Measurements from ENCODE around the gene ARRB2. TPM values are rescaled to one million over a fixed set of nuclear protein-coding genes. Genes with fewer than 3 reads are reported as not detected.

Gene ARRB2
- total and polyA plus RNA-seq, 5 donors, result 17.0 to 35.1 (median 21.7) TPM

DNA sequence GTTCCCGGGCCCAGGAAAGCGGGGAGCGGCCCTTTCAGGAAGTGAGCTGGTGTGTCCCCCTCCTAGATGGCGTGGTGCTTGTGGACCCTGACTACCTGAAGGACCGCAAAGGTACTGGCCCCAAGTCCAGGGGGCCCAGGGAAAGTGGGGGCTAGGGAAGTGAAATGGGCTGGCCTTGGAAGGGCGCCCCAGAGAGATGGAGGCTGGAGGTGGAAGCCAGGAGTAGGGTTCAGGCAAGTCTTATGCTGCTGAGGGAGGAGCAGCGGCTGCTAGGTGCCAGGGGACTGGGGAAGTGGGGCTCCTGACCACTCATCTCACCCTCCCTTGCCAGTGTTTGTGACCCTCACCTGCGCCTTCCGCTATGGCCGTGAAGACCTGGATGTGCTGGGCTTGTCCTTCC is 5.6 kb downstream of the ARRB2 start:
- no peaks in the 10 kb centered on the region for H3K4me1 ChIP-seq (ENCODE audit: control insufficient read depth, insufficient read depth, low read length)
- no peaks in the 10 kb centered on the region for H3K27me3 ChIP-seq (ENCODE audit: control insufficient read depth, insufficient read depth)
- intact Hi-C loops (cut with DNase I), result no loop called here
- ATAC-seq (no peak), DNase-seq (no peak)
- H3K27ac ChIP-seq (ENCODE audit: low read length), result no peak overlapping the region
- no peak overlapping the region for H3K4me3 ChIP-seq (ENCODE audit: low read length)
- no peaks in the 10 kb centered on the region for H3K9me3 ChIP-seq (ENCODE audit: control insufficient read depth, low read length)
- WGBS, result 96% methylated on average over 10 of the region's 10 CpGs

DNA sequence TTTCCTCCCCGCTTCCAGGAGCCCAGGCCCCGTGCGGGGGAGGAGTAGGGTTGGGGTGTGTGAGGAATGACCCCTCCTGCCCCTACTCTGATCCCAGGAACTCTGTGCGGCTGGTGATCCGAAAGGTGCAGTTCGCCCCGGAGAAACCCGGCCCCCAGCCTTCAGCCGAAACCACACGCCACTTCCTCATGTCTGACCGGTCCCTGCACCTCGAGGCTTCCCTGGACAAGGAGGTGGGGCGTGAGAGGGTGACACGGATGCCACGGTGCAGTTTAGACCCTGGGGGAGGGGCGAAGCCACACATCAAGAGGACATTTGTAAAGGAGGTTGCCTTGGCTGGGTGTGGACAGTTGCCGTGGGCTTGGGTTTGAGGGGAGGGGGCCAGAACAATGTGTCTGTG is 7.4 kb downstream of the ARRB2 start:
- intact Hi-C loops (cut with DNase I), result no loop called here
- 83% methylated on average over 17 of the region's 17 CpGs for WGBS
- peaks cover 3% of the 10 kb centered on the region for H3K4me1 ChIP-seq (ENCODE audit: control insufficient read depth, insufficient read depth, low read length)
- H3K27me3 ChIP-seq (ENCODE audit: control insufficient read depth, insufficient read depth), result no peaks in the 10 kb centered on the region
- ATAC-seq (no peak), DNase-seq (peak in 1 of 3 donors; percentile 42)
- H3K9me3 ChIP-seq (ENCODE audit: control insufficient read depth, low read length), result no peaks in the 10 kb centered on the region
- no peak overlapping the region for H3K4me3 ChIP-seq (ENCODE audit: low read length)
- no peak overlapping the region for H3K27ac ChIP-seq (ENCODE audit: low read length)

DNA sequence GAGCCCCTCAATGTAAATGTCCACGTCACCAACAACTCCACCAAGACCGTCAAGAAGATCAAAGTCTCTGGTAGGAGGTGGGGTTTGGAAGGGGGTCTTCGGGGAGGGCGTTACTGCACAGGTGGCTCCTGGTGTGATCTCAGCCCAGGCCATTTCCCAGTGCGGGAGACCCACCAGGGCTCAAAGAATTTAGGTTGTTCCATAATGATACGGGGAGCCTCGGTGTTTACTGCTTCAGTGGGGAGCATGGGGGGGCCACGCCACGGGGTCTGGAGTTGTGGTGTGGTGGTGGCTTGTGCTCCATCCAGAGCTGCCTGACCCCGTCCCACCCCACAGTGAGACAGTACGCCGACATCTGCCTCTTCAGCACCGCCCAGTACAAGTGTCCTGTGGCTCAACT is 7.8 kb downstream of the ARRB2 start:
- H3K27ac ChIP-seq (ENCODE audit: low read length), result no peak overlapping the region
- DNase-seq (no peak), ATAC-seq (no peak)
- no peak overlapping the region for H3K4me3 ChIP-seq (ENCODE audit: low read length)
- H3K4me1 ChIP-seq (ENCODE audit: control insufficient read depth, insufficient read depth, low read length), result peaks cover 3% of the 10 kb centered on the region
- intact Hi-C loops (cut with DNase I), result no loop called here
- H3K9me3 ChIP-seq (ENCODE audit: control insufficient read depth, low read length), result no peaks in the 10 kb centered on the region
- no peaks in the 10 kb centered on the region for H3K27me3 ChIP-seq (ENCODE audit: control insufficient read depth, insufficient read depth)
- WGBS, result 96% methylated on average over 13 of the region's 13 CpGs

DNA sequence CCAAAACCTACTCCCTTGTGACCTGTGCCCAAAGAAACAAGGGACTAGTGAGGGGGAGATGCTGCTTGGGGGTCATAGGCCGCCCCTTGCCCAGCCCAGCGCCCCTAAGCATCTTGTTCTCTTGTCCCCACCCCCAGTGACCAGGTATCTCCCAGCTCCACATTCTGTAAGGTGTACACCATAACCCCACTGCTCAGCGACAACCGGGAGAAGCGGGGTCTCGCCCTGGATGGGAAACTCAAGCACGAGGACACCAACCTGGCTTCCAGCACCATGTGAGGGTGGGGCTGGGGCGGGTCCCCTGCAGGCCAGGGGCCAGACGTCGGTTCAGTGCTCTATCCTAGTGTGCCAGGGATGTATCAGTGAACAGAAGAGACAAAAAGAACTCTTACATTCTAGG is 8.7 kb downstream of the ARRB2 start:
- 84% methylated on average over 10 of the region's 10 CpGs for WGBS

DNA sequence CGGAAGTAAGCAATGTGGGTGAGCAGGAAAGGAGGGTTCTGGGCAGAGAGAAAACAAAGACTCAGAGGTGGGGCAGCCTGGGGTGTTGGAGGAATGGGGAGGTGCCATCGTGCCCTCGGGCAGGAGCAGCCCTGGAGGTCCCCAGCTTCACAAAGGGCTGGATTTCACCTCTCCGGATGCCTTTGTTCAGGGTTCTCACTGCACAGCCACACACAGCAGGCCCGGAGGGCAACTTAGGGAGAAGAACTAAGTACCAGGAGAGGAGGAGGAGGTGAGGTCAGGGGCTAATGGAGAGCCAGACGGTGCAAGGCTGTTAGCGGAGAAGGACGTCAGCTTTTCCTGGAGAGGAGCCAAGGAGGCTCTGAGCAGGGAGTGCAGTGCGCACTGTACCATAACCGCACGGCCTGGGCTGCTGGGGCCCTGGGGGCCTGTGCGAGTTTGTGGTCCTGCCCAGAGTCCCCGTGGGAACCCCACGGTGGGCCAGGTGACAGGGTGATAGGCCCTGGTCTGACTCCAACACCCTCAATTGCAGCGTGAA is 9.3 kb downstream of the ARRB2 start:
- no peaks in the 10 kb centered on the region for H3K9me3 ChIP-seq (ENCODE audit: control insufficient read depth, low read length)
- H3K4me3 ChIP-seq (ENCODE audit: low read length), result no peak overlapping the region
- no peak overlapping the region for H3K27ac ChIP-seq (ENCODE audit: low read length)
- 65% methylated on average over 15 of the region's 15 CpGs for WGBS
- ATAC-seq (peak; percentile 42 to 68), DNase-seq (peak in 2 of 3 donors; percentile 60 to 68)
- no peaks in the 10 kb centered on the region for H3K27me3 ChIP-seq (ENCODE audit: control insufficient read depth, insufficient read depth)
- peaks cover 3% of the 10 kb centered on the region for H3K4me1 ChIP-seq (ENCODE audit: control insufficient read depth, insufficient read depth, low read length)
- intact Hi-C loops (cut with DNase I), result no loop called here

More for the DNA sequence above, 8.7 kb downstream of the ARRB2 start:
- no peak for ATAC-seq
- H3K4me1 ChIP-seq (ENCODE audit: control insufficient read depth, insufficient read depth, low read length), result peaks cover 3% of the 10 kb centered on the region
- no peaks in the 10 kb centered on the region for H3K27me3 ChIP-seq (ENCODE audit: control insufficient read depth, insufficient read depth)
- no peak overlapping the region for H3K4me3 ChIP-seq (ENCODE audit: low read length)
- no peak overlapping the region for H3K27ac ChIP-seq (ENCODE audit: low read length)
- intact Hi-C loops (cut with DNase I), result no loop called here
- peak in 1 of 3 donors; percentile 34 for DNase-seq
- no peaks in the 10 kb centered on the region for H3K9me3 ChIP-seq (ENCODE audit: control insufficient read depth, low read length)

DNA sequence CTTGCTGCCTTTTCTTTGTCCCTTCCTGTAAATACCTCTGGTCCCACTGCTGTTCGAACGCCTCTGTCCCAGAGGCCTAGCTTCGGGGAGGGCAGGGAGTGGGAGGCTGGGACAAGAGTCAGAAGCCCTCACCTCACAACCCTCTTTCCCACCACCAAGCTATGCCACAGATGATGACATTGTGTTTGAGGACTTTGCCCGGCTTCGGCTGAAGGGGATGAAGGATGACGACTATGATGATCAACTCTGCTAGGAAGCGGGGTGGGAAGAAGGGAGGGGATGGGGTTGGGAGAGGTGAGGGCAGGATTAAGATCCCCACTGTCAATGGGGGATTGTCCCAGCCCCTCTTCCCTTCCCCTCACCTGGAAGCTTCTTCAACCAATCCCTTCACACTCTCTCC is 10.4 kb downstream of the ARRB2 start:
- Histone ChIP-seq H3K27me3 (ENCODE audit: control insufficient read depth, insufficient read depth) (no peaks in the 10 kb centered on the region), H3K4me1 (ENCODE audit: control insufficient read depth, insufficient read depth, low read length) (peaks cover 3% of the 10 kb centered on the region), H3K9me3 (ENCODE audit: control insufficient read depth, low read length) (no peaks in the 10 kb centered on the region), H3K27ac (ENCODE audit: low read length) (peak overlapping the region; percentile 21), H3K4me3 (ENCODE audit: low read length) (no peak overlapping the region)
- no peak for ATAC-seq
- no peak for DNase-seq
- intact Hi-C loops (cut with DNase I), result no loop called here
- 94% methylated on average over 7 of the region's 7 CpGs for WGBS

DNA sequence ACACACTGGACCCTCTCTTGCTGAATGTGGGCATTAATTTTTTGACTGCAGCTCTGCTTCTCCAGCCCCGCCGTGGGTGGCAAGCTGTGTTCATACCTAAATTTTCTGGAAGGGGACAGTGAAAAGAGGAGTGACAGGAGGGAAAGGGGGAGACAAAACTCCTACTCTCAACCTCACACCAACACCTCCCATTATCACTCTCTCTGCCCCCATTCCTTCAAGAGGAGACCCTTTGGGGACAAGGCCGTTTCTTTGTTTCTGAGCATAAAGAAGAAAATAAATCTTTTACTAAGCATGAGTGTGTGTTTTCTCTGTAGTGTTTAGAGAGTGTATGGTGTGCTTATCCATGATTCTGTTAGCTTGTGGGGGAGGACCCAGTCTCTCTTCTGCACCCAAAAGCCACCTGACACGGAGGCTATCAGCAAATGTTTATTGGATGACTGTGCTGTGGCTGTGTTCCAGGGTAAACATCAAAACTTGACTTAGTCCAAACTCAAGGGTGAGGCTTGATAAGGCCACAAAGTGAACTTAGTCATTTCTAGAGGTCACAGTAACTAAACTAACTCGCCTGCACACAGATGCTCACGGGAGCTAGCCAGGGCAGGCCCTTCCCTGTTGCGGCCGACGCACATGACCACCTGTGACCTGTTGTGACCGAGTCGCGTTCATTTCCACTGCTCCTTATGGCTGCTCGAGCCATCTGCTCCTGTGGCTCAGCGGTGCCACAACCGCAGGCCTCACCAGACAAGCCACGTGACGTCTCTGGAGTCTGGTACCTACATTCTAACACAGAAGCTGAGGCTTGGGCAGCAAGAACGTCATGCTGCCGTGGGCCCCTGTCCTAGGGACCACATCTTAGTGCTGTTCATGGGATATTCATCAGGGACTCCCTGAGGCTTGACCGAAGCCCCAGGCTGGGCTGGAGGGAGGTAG is 11.0 kb downstream of the ARRB2 start:
- ATAC-seq, result peak; percentile 61 to 74
- WGBS, result 58% methylated on average over 20 of the region's 20 CpGs
- Histone ChIP-seq H3K9me3 (ENCODE audit: control insufficient read depth, low read length) (no peaks in the 10 kb centered on the region), H3K4me1 (ENCODE audit: control insufficient read depth, insufficient read depth, low read length) (peaks cover 3% of the 10 kb centered on the region), H3K27me3 (ENCODE audit: control insufficient read depth, insufficient read depth) (no peaks in the 10 kb centered on the region), H3K4me3 (ENCODE audit: low read length) (no peak overlapping the region), H3K27ac (ENCODE audit: low read length) (peak overlapping the region; percentile 21)
- intact Hi-C loops (cut with DNase I), result no loop called here
- DNase-seq, result peak in 2 of 3 donors; percentile 10 to 45

DNA sequence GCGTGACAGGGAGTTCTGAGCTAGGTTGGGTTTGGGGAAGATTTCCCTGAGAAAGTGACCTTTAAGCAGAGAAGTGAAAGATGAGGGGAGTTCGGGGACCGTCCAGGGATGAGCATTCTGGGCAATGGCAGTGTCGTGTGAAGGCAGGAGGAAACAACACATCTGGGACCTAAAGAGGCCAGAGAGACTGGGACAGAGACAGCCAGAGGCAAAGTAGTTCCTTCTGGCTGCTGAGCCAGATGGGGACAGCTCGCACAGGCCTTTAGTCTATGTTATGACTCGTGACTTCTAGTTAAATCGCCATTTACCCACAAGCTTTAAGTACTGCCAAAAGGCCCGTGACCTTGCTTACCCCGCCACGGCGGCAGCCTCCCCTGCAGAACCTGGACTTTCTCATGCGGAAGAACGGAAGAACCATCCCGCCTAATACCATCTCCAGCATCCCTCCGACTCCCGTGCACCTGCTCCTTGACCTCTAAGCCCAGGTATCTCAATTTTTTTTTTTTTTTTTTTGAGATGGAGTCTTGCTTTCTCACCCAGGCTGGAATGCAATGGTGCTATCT is 12.3 kb downstream of the ARRB2 start:
- Histone ChIP-seq H3K4me1 (ENCODE audit: control insufficient read depth, insufficient read depth, low read length) (peaks cover 3% of the 10 kb centered on the region), H3K9me3 (ENCODE audit: control insufficient read depth, low read length) (no peaks in the 10 kb centered on the region), H3K27me3 (ENCODE audit: control insufficient read depth, insufficient read depth) (no peaks in the 10 kb centered on the region), H3K27ac (ENCODE audit: low read length) (no peak overlapping the region), H3K4me3 (ENCODE audit: low read length) (no peak overlapping the region)
- WGBS, result 83% methylated on average over 16 of the region's 16 CpGs
- intact Hi-C loops (cut with DNase I), result no loop called here
- ATAC-seq (no peak), DNase-seq (peak in 1 of 3 donors; percentile 18)

DNA sequence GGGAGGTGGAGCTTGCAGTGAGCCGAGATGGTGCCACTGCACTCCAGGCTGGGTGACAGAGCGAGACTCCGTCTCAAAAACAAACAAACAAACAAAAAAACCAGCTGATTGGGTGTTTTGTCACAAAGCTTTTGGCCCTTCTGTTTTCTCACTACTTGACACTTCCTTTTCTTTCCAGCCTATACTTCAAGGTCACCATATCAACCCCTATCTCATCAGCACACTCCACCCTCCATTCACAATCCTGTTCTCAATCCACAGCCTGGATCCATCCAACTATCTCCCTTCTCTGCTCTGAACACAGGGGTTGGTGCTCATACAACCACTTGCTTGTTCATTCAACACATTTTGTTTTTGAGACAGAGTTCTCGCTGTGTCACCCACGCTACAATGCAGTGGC is 14.2 kb downstream of the ARRB2 start:
- Histone ChIP-seq H3K27ac (ENCODE audit: low read length) (no peak overlapping the region), H3K4me3 (ENCODE audit: low read length) (no peak overlapping the region), H3K9me3 (ENCODE audit: control insufficient read depth, low read length) (no peaks in the 10 kb centered on the region), H3K27me3 (ENCODE audit: control insufficient read depth, insufficient read depth) (no peaks in the 10 kb centered on the region), H3K4me1 (ENCODE audit: control insufficient read depth, insufficient read depth, low read length) (peaks cover 3% of the 10 kb centered on the region)
- WGBS, result 76% methylated on average over 5 of the region's 5 CpGs
- no peak for DNase-seq
- ATAC-seq, result no peak
- intact Hi-C loops (cut with DNase I), result no loop called here

DNA sequence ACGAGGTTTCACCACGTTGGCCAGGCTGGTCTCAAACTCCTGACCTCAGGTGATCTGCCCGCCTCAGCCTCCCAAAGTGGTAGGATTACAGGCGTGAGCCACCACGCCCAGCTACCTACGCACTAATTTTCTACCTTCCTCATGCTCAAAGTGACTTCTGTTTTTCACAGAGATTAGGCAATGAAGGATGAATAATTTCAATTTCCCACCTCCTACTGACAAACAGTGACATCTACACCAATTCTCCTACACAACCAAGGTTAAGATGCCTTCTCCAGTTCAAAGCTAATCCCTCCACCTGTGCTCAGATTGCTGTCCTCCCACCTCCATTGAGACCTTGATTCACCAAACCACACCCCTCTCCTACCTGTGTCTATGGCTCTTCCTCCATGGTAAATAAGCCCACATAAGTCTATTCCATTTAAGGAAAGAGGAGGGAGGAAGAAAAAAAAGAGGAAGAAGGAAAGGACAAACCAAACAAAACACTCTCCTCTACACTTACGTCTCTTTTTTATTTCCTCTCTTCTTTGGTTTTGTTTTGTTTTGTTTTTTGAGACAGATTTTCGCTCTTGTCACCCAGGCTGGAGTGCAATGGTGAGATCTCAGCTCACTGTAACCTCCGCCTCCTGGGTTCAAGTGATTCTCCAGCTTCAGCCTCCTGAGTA is 15.3 kb downstream of the ARRB2 start:
- Histone ChIP-seq H3K4me3 (ENCODE audit: low read length) (no peak overlapping the region), H3K27me3 (ENCODE audit: control insufficient read depth, insufficient read depth) (no peaks in the 10 kb centered on the region), H3K4me1 (ENCODE audit: control insufficient read depth, insufficient read depth, low read length) (peaks cover 3% of the 10 kb centered on the region), H3K27ac (ENCODE audit: low read length) (no peak overlapping the region), H3K9me3 (ENCODE audit: control insufficient read depth, low read length) (no peaks in the 10 kb centered on the region)
- ATAC-seq (no peak), DNase-seq (no peak)
- intact Hi-C loops (cut with DNase I), result no loop called here
- 77% methylated on average over 9 of the region's 9 CpGs for WGBS

DNA sequence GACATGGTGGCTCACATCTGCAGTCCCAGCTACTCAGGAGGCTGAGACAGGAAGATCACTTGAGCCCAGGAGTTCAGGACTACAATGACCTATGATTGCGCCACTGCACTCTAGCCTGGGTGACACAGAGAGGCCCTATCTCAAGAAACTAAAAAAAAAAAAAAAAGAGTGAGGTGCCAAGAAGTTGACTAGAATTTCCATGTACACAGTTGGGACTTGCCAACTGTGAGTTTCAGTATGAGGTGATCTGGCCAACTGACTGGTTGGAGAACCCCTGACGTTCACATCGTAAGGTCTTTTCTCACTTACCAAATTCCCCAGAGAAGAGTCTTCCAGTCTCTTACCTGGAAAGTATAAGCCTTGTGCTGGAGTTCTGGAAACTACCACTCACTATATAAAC is 17.7 kb downstream of the ARRB2 start:
- Histone ChIP-seq H3K4me1 (ENCODE audit: control insufficient read depth, insufficient read depth, low read length) (no peaks in the 10 kb centered on the region), H3K27ac (ENCODE audit: low read length) (no peak overlapping the region), H3K27me3 (ENCODE audit: control insufficient read depth, insufficient read depth) (no peaks in the 10 kb centered on the region), H3K4me3 (ENCODE audit: low read length) (no peak overlapping the region), H3K9me3 (ENCODE audit: control insufficient read depth, low read length) (no peaks in the 10 kb centered on the region)
- intact Hi-C loops (cut with DNase I), result no loop called here
- no peak for DNase-seq
- 55% methylated on average over 3 of the region's 3 CpGs for WGBS
- ATAC-seq, result no peak
